Neural cell (in vitro differentiated cells): Measurements from ENCODE around the gene PLEKHM3.

ENCODE experiments used
- CTCF ChIP-seq: fragments of 450-650 bp; IDR thresholded peaks from 2 replicates; pipeline ENCODE4 v1.5.1; 2014; ENCODE audit warnings: antibody characterized with exemption, mild to moderate bottlenecking, moderate library complexity; ENCODE audit not compliant: poor library complexity, severe bottlenecking
- EP300 ChIP-seq: fragments of 450-650 bp; conservative IDR thresholded peaks from 2 replicates; pipeline ENCODE4 v1.6.1; 2014; ENCODE audit warnings: antibody characterized with exemption, mild to moderate bottlenecking, moderate library complexity; ENCODE audit not compliant: poor library complexity, severe bottlenecking
- EZH2 ChIP-seq: fragments of 200-600, 300-800 bp; shearing (Covaris generic), sonication (generic); IDR thresholded peaks from 2 replicates; pipeline ENCODE4 v1.6.1; 2014; ENCODE audit warnings: antibody characterized with exemption, low read length, borderline replicate concordance, mild to moderate bottlenecking; ENCODE audit not compliant: insufficient read depth, poor library complexity, severe bottlenecking
- POLR2AphosphoS5 ChIP-seq: IDR thresholded peaks from 2 replicates; pipeline ENCODE4 v1.6.1; 2012
- RAD21 ChIP-seq: fragments of 450-650 bp; conservative IDR thresholded peaks from 2 replicates; pipeline ENCODE4 v1.6.1; 2014; ENCODE audit warnings: antibody characterized with exemption, mild to moderate bottlenecking, moderate library complexity

DNA sequence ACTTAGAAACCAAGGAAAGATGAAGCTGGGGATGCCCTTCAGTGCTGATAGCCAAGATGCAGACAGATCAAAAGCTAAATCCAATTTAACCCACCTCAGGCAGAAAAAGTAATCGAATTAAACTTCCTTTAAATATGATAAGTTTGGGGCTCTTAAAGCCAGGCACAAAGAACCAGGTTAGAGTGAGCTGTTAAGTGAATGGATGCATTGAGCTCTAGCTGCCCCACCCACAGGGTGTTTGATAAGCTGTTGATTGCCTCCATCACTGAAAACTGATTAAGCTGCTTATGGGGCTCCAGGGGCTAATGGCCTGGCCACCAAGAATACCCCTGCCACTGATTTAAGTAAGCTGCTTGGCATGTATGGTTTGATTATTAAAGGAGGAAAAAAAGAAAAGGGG, 119.8 kb downstream of the PLEKHM3 start:
- TF ChIP-seq CTCF: no peak
- TF ChIP-seq POLR2AphosphoS5: no peak
- TF ChIP-seq RAD21: no peak
- no peak for TF ChIP-seq EZH2
- TF ChIP-seq EP300: no peak
